H1 (cell line): ENCODE measurements around the gene NAIF1. TPM values are rescaled to one million over a fixed set of nuclear protein-coding genes. Genes with fewer than 3 reads are reported as not detected.

Experiments used
- CTCF ChIA-PET: fragments of 300-600 bp; sonication (Branson Sonifier 250); formaldehyde crosslinking; loops from one replicate; lab custom pipeline; 2021; ENCODE audit not compliant: partially characterized antibody; lab: Charles Lee
- POLR2A ChIA-PET: fragments of 300-600 bp; sonication (Branson Sonifier 250); formaldehyde crosslinking; loops from one replicate; lab custom pipeline; 2021; ENCODE audit warnings: inconsistent platforms; ENCODE audit not compliant: partially characterized antibody; lab: Charles Lee
- DNase-seq, 2 experiments: peaks; one replicate each; pipeline versions ENCODE4 v3.0.0 to v3.0.0-alpha.2; 2010 to 2022; ENCODE audit warnings: low spot score in 2 of 2, low read depth in 1 of 2, mixed read lengths in 1 of 2
- FAIRE-seq: peaks from 2 replicates; lab custom pipeline; 2011; peaks lifted over from hg19 to GRCh38; lab: Jason Lieb, UNC
- H2AFZ ChIP-seq: 2 replicates; pipeline ENCODE4 v1.8.1; 2012; ENCODE audit warnings: low read length, inconsistent platforms
- H2AK5ac ChIP-seq: 2 replicates; pipeline ENCODE4 v1.6.1; 2013; ENCODE audit warnings: low read depth, low read length
- H2BK120ac ChIP-seq: replicated peaks from 2 replicates; pipeline ENCODE3; 2013; ENCODE audit warnings: low read depth, low read length, inconsistent platforms
- H2BK12ac ChIP-seq: 2 replicates; pipeline ENCODE4 v1.6.1; 2013; ENCODE audit warnings: low read depth, low read length
- H2BK15ac ChIP-seq: 2 replicates; pipeline ENCODE4 v1.6.1; 2013; ENCODE audit warnings: low read length
- H2BK20ac ChIP-seq: 2 replicates; pipeline ENCODE4 v1.6.1; 2013; ENCODE audit warnings: low read length
- H2BK5ac ChIP-seq: 2 replicates; pipeline ENCODE4 v1.6.1; 2013; ENCODE audit warnings: low read depth, low read length
- H3K14ac ChIP-seq: 2 replicates; pipeline ENCODE4 v1.6.1; 2013; ENCODE audit warnings: inconsistent platforms; ENCODE audit not compliant: insufficient read length
- H3K18ac ChIP-seq: 2 replicates; pipeline ENCODE4 v1.6.1; 2013; ENCODE audit warnings: low read length; ENCODE audit errors: extremely low read depth
- H3K23ac ChIP-seq: 2 replicates; pipeline ENCODE4 v1.6.1; 2013; ENCODE audit warnings: inconsistent platforms; ENCODE audit not compliant: insufficient read length
- H3K23me2 ChIP-seq: 2 replicates; pipeline ENCODE4 v1.6.1; 2013; ENCODE audit warnings: low read depth, low read length
- H3K27ac ChIP-seq: 2 replicates; pipeline ENCODE4 v1.6.1; 2011; ENCODE audit warnings: low read depth, low read length, inconsistent platforms
- H3K27me3 ChIP-seq, 4 experiments: replicated peaks in 1 of 4; 1 replicate in 1 of 4; 2 replicates in 3 of 4; pipeline versions ENCODE4 v1.6.1 to v1.8.1; 2011 to 2013; ENCODE audit warnings: low read length in 3 of 4, mild to moderate bottlenecking in 3 of 4, inconsistent platforms in 2 of 4, mixed read lengths in 2 of 4, moderate library complexity in 1 of 4; ENCODE audit not compliant: control insufficient read depth in 3 of 4, insufficient read depth in 3 of 4; ENCODE audit errors: extremely low read depth in 1 of 4
- H3K36me3 ChIP-seq, 4 experiments: 2 replicates each; pipeline versions ENCODE4 v1.6.1 to v1.8.1; 2011 to 2013; ENCODE audit warnings: mild to moderate bottlenecking in 4 of 4, low read length in 3 of 4, moderate library complexity in 2 of 4, control low read depth in 1 of 4, inconsistent platforms in 1 of 4; ENCODE audit not compliant: insufficient read depth in 4 of 4, control insufficient read depth in 2 of 4
- H3K4ac ChIP-seq: replicated peaks from 2 replicates; pipeline ENCODE3; 2013; ENCODE audit warnings: low read length, low read depth, mixed read lengths, inconsistent platforms; ENCODE audit not compliant: insufficient read length
- H3K4me1 ChIP-seq, 4 experiments: replicated peaks in 1 of 4; 1 replicate in 1 of 4; 2 replicates in 3 of 4; pipeline versions ENCODE4 v1.6.1 to v1.8.1; 2011 to 2013; ENCODE audit warnings: low read length in 3 of 4, inconsistent platforms in 2 of 4, mixed read lengths in 1 of 4; ENCODE audit not compliant: insufficient read depth in 4 of 4, control insufficient read depth in 3 of 4
- H3K4me2 ChIP-seq, 2 experiments: 2 replicates each; pipeline versions ENCODE4 v1.6.1 to v1.8.1; 2011 to 2013; ENCODE audit warnings: low read depth in 2 of 2, low read length in 2 of 2, control low read depth in 1 of 2, inconsistent platforms in 1 of 2, mild to moderate bottlenecking in 1 of 2; ENCODE audit not compliant: insufficient read depth in 1 of 2
- H3K4me3 ChIP-seq, 4 experiments: fragments of 200-600, 300-600 bp in 1 of 4; sonication (generic), shearing (Covaris generic), sonication (Bioruptor Twin) in 1 of 4; 2 replicates each; pipeline versions ENCODE4 v1.5.1 to v1.8.1; 2011 to 2016; ENCODE audit warnings: low read length in 4 of 4, low read depth in 3 of 4, control low read depth in 2 of 4, inconsistent platforms in 2 of 4, mild to moderate bottlenecking in 2 of 4, mixed read lengths in 1 of 4, moderate library complexity in 1 of 4; ENCODE audit not compliant: insufficient read depth in 2 of 4; ENCODE audit errors: extremely low read depth in 1 of 4
- H3K56ac ChIP-seq: replicated peaks from 2 replicates; pipeline ENCODE3; 2013; ENCODE audit warnings: low read depth, mild to moderate bottlenecking, mixed read lengths, low read length, inconsistent platforms; ENCODE audit not compliant: insufficient read length
- H3K79me1 ChIP-seq: 2 replicates; pipeline ENCODE4 v1.6.1; 2013; ENCODE audit warnings: low read depth, low read length, control low read depth
- H3K79me2 ChIP-seq, 2 experiments: 2 replicates each; pipeline versions ENCODE4 v1.6.1 to v1.8.1; 2012 to 2013; ENCODE audit warnings: low read length in 2 of 2, mild to moderate bottlenecking in 2 of 2, inconsistent platforms in 1 of 2; ENCODE audit not compliant: insufficient read depth in 2 of 2, control insufficient read depth in 1 of 2
- H3K9ac ChIP-seq, 4 experiments: replicated peaks in 1 of 4; 1 replicate in 1 of 4; 2 replicates in 3 of 4; pipeline versions ENCODE4 v1.6.1 to v1.8.1; 2011 to 2013; ENCODE audit warnings: low read depth in 3 of 4, low read length in 3 of 4, control low read depth in 2 of 4, mild to moderate bottlenecking in 2 of 4, moderate library complexity in 2 of 4, inconsistent platforms in 1 of 4; ENCODE audit errors: extremely low read depth in 1 of 4
- H3K9me3 ChIP-seq, 2 experiments: 2 replicates each; pipeline versions ENCODE4 v1.6.1 to v1.8.1; 2012 to 2013; ENCODE audit warnings: mild to moderate bottlenecking in 2 of 2, moderate library complexity in 2 of 2, control low read depth in 1 of 2, inconsistent platforms in 1 of 2, low read depth in 1 of 2, low read length in 1 of 2, mixed read lengths in 1 of 2; ENCODE audit not compliant: insufficient read depth in 2 of 2
- H4K20me1 ChIP-seq, 2 experiments: replicated peaks in 1 of 2; 2 replicates each; pipeline versions ENCODE3 to v1.8.1; 2011 to 2013; ENCODE audit warnings: inconsistent platforms in 2 of 2, low read length in 2 of 2, mild to moderate bottlenecking in 1 of 2; ENCODE audit not compliant: insufficient read depth in 2 of 2, control insufficient read depth in 1 of 2
- H4K5ac ChIP-seq: 2 replicates; pipeline ENCODE4 v1.6.1; 2013; ENCODE audit warnings: low read length, low read depth, mixed read lengths, inconsistent platforms; ENCODE audit not compliant: insufficient read length
- H4K8ac ChIP-seq: 2 replicates; pipeline ENCODE4 v1.8.0; 2013; ENCODE audit warnings: mild to moderate bottlenecking, moderate library complexity, low read length, inconsistent platforms; ENCODE audit not compliant: insufficient read depth; ENCODE audit errors: extremely low read depth
- H4K91ac ChIP-seq: replicated peaks from 2 replicates; pipeline ENCODE3; 2013; ENCODE audit warnings: low read length, mixed read lengths, inconsistent platforms; ENCODE audit not compliant: insufficient read length
- ASH2L ChIP-seq: fragments of 200-600, 300-600 bp; sonication (generic); IDR thresholded peaks from one replicate; pipeline ENCODE4 v1.7.1; 2017; ENCODE audit warnings: low read length
- BACH1 ChIP-seq: IDR thresholded peaks from 2 replicates; pipeline ENCODE4 v1.6.1; 2012; ENCODE audit warnings: low read length, improper control_type of control experiment
- CBX5 ChIP-seq: fragments of 300-800, 300-1000 bp; sonication (generic); IDR thresholded peaks from 2 replicates; pipeline ENCODE4 v1.7.1; 2016; ENCODE audit warnings: antibody characterized with exemption, low read length, low read depth
- CEBPB ChIP-seq: IDR thresholded peaks from 2 replicates; pipeline ENCODE4 v1.6.1; 2012; ENCODE audit warnings: low read depth, low read length
- GTF2F1 ChIP-seq: IDR thresholded peaks from 2 replicates; pipeline ENCODE4 v1.6.1; 2012; ENCODE audit warnings: low read depth, low read length, improper control_type of control experiment, borderline replicate concordance
- HDAC2 ChIP-seq, 2 experiments: fragments of 300-600 bp in 1 of 2; sonication (generic) in 1 of 2; IDR thresholded peaks; 2 replicates each; pipeline ENCODE4 v1.6.1; 2011 to 2012; ENCODE audit warnings: low read depth in 2 of 2, low read length in 2 of 2, mild to moderate bottlenecking in 2 of 2, moderate library complexity in 2 of 2, borderline replicate concordance in 1 of 2, inconsistent platforms in 1 of 2
- KDM4A ChIP-seq: IDR thresholded peaks from one replicate; pipeline ENCODE4 v1.7.1; 2012; ENCODE audit warnings: low read depth, mild to moderate bottlenecking, moderate library complexity, low read length, inconsistent platforms; ENCODE audit not compliant: severe bottlenecking
- POLR2AphosphoS5 ChIP-seq: IDR thresholded peaks from 2 replicates; pipeline ENCODE4 v1.6.1; 2011; ENCODE audit warnings: low read depth, low read length
- RFX5 ChIP-seq: IDR thresholded peaks from 2 replicates; pipeline ENCODE4 v1.6.1; 2011; ENCODE audit warnings: low read depth, low read length, improper control_type of control experiment, borderline replicate concordance
- TAF1 ChIP-seq: IDR thresholded peaks from 2 replicates; pipeline ENCODE4 v1.6.1; 2011; ENCODE audit warnings: mild to moderate bottlenecking, low read depth, low read length
- TAF7 ChIP-seq: optimal IDR thresholded peaks from 2 replicates; pipeline ENCODE3; 2011; ENCODE audit warnings: low read depth, mild to moderate bottlenecking, inconsistent platforms, low read length, moderate library complexity, borderline replicate concordance
- WGBS, 2 experiments: shearing (Covaris generic) in 1 of 2; methylation state at CpG; one replicate each; pipeline versions ENCODE4 v1.1.6 to v1.1.7; 2013 to 2015; ENCODE audit warnings: low lambda C conversion rate in 2 of 2, mixed read lengths in 2 of 2, inconsistent platforms in 1 of 2, low coverage in 1 of 2, missing lambda C conversion rate in 1 of 2; ENCODE audit not compliant: insufficient replicate concordance in 2 of 2, insufficient coverage in 1 of 2, insufficient read length in 1 of 2; ENCODE audit errors: extremely low coverage in 1 of 2, missing lambda C conversion rate in 1 of 2; 5-methylcytosine and 5-hydroxymethylcytosine counted together
- polyA plus RNA-seq, 7 experiments: library from polyadenylated mRNA; depleted of rRNA in 3 of 7; stranded (reverse) in 5 of 7; unstranded in 2 of 7; fragments of >200 nt in 5 of 7; fragments of 200-250 nt in 2 of 7; gene quantifications; 1 replicate in 5 of 7; 2 replicates in 1 of 7; 4 replicates in 1 of 7; pipeline versions ENCODE4 v1.2.1 to v1.2.3, GENCODE V29; 2011 to 2013; ENCODE audit warnings: missing spikeins in 2 of 7, mixed read lengths in 2 of 7
- total RNA-seq: library from RNA; stranded (reverse); fragmentation: NEBNext Ultra II Directional; extraction: Animal tissue kit (Norgen Biotek cat#: 25700); gene quantifications from 2 replicates; pipeline ENCODE4 v1.2.1, GENCODE V29; 2021
- TF ChIP-seq, protein P1 (sequence below): IDR thresholded peaks from 2 replicates; pipeline ENCODE4 v1.6.1; 2012; ENCODE audit warnings: inconsistent platforms

The NAIF1 gene
- total and polyA plus RNA-seq, 2 of the 8 experiments (the other 6 are each of a cell fraction or from before 2014, with no cell fraction given): 8.7 to 9.0 TPM

DNA sequence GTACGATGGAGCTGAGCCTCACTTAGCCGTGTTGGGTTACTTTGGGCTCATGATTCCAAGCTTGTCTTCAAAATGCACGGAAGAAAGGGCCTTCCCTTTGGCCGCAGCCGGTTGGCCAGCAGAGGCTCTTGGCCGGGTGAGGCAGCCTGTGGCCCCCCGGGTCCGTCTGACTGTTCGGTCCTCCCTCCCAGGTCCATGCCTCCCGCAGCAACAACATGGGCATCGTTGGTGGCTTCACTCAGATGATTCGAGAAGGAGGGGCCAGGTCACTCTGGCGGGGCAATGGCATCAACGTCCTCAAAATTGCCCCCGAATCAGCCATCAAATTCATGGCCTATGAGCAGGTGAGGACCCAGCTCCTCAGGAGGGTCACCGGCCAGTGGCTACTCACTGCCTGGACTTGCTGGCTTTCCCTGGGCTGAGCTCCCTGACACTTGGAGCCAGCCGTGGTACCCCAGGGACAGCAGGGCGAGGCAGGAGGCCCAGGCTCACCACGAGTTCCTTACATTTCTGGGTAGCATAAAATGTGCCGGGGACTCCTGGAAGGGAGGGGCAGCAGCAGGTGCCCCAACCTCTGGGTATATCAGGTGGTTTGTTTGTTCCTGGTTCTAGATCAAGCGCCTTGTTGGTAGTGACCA lies 38.5 kb upstream of the NAIF1 start:
- no peak overlapping the region for H3K14ac ChIP-seq
- H3K27me3 ChIP-seq: no peaks in the 10 kb centered on the region
- H4K20me1 ChIP-seq: peaks cover 4 to 23% of the 10 kb centered on the region in 2 experiments
- no peak overlapping the region for H3K4me3 ChIP-seq
- H3K4me1 ChIP-seq: peaks cover 0 to 6% (median 4%) of the 10 kb centered on the region in 4 experiments; a peak in 5 of 7 replicates
- peaks cover 25 to 56% (median 44%) of the 10 kb centered on the region in 4 experiments for H3K36me3 ChIP-seq
- H3K56ac ChIP-seq: no peak overlapping the region
- no peaks in the 10 kb centered on the region for H3K9me3 ChIP-seq
- H3K23me2 ChIP-seq: no peaks in the 10 kb centered on the region
- DNase-seq: no peak
- H2AK5ac ChIP-seq: no peak overlapping the region
- H3K23ac ChIP-seq: no peak overlapping the region
- FAIRE-seq: no peak
- no peak overlapping the region for H2BK20ac ChIP-seq
- H2BK120ac ChIP-seq: no peak overlapping the region
- WGBS, 2 experiments: 84% methylated on average over 21 of the region's 21 CpGs; no CpG with 5 or more reads in 1 of the 2 experiments
- no peak overlapping the region; the same call in 1 of the 2 replicates for H2BK5ac ChIP-seq
- no peak overlapping the region for H4K91ac ChIP-seq
- H4K8ac ChIP-seq: no peak overlapping the region; the same call in 1 of the 2 replicates
- CTCF ChIA-PET: interaction anchor here (0.6 to 10.5 kb wide), 8 partner anchors 9 to 1915 kb away, joined by 3 to 114 read pairs (median 4); no protein-coding TSS in a partner anchor
- H3K4ac ChIP-seq: no peak overlapping the region
- H3K4me2 ChIP-seq: no peak overlapping the region
- POLR2A ChIA-PET: interaction anchor here (1.8 to 12.1 kb wide), 3 partner anchors 10 to 14 kb away, joined by 5 to 119 read pairs (median 33); no protein-coding TSS in a partner anchor
- no peak overlapping the region for H3K18ac ChIP-seq
- H2BK15ac ChIP-seq: no peak overlapping the region
- no peak overlapping the region; a peak in 1 of 7 replicates for H3K9ac ChIP-seq
- H2BK12ac ChIP-seq: no peak overlapping the region
- peaks cover 0 to 1% of the 10 kb centered on the region in 2 experiments; a peak in 1 of 4 replicates for H3K79me2 ChIP-seq
- no peak overlapping the region for H3K27ac ChIP-seq
- H3K79me1 ChIP-seq: peaks cover 2% of the 10 kb centered on the region; the same call in 1 of the 2 replicates
- no peak overlapping the region for H4K5ac ChIP-seq
- H2AFZ ChIP-seq: no peak overlapping the region
- TF ChIP-seq KDM4A: no peak
- no peak for TF ChIP-seq GTF2F1
- no peak for TF ChIP-seq CBX5
- no peak for TF ChIP-seq ASH2L
- no peak for TF ChIP-seq POLR2AphosphoS5
- TF ChIP-seq HDAC2 (IDR thresholded peaks at IDR 0.05; ENCODE audit: borderline replicate concordance in 1 of 2, low read depth in 2 of 2, low read length in 2 of 2): no peak
- no peak for TF ChIP-seq RFX5
- no peak for TF ChIP-seq TAF1
- TF ChIP-seq CEBPB: no peak
- TF ChIP-seq, protein P1, sequence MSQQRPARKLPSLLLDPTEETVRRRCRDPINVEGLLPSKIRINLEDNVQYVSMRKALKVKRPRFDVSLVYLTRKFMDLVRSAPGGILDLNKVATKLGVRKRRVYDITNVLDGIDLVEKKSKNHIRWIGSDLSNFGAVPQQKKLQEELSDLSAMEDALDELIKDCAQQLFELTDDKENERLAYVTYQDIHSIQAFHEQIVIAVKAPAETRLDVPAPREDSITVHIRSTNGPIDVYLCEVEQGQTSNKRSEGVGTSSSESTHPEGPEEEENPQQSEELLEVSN: no peak
- no peak for TF ChIP-seq TAF7
- TF ChIP-seq BACH1: no peak
